Right lobe of liver (tissue), 6 donors: ENCODE measurements around the gene TRAFD1. TPM values are rescaled to one million over a fixed set of nuclear protein-coding genes. Genes with fewer than 3 reads are reported as not detected.

Source experiments
- ATAC-seq, 4 donors: fragments of 200-7000 bp; cut with Tn5 transposase; one replicate each; pipeline ENCODE4 v1.9.1; 2020; ENCODE audit warnings: mild to moderate bottlenecking in 4 of 4, moderate library complexity in 4 of 4
- DNase-seq, 3 donors: peaks; one replicate each; pipeline ENCODE4 v3.0.0-alpha.2; 2020
- H3K27ac ChIP-seq, 3 donors: fragments of 200-600 bp; one replicate each; pipeline ENCODE4 v1.8.0; 2022
- H3K27me3 ChIP-seq, 2 donors: fragments of 200-600 bp; one replicate each; pipeline ENCODE4 v1.8.0; 2022
- H3K36me3 ChIP-seq, 4 donors: fragments of 200-600 bp; sonication (generic) in 1 of 4; one replicate each; pipeline versions ENCODE4 v1.5.1 to v1.8.0; 2017 to 2022; ENCODE audit warnings: control low read depth in 1 of 4
- H3K4me1 ChIP-seq, 4 donors: fragments of 200-600 bp; sonication (generic) in 1 of 4; one replicate each; pipeline versions ENCODE4 v1.5.1 to v1.8.0; 2017 to 2022; ENCODE audit warnings: control low read depth in 1 of 4
- H3K4me3 ChIP-seq, 3 donors: fragments of 200-600 bp; one replicate each; pipeline ENCODE4 v1.8.0; 2022
- H3K9me3 ChIP-seq, 4 donors: fragments of 200-600 bp; sonication (generic) in 1 of 4; one replicate each; pipeline versions ENCODE4 v1.5.1 to v1.8.0; 2017 to 2022; ENCODE audit warnings: control low read depth in 1 of 4
- POLR2A ChIP-seq: fragments of 450-650 bp; IDR thresholded peaks from one replicate; pipeline ENCODE4 v1.6.1; 2017; ENCODE audit warnings: antibody characterized with exemption, mild to moderate bottlenecking
- WGBS: methylation state at CpG from one replicate; pipeline ENCODE4 v1.1.6; 2018; ENCODE audit warnings: low coverage, low lambda C conversion rate; ENCODE audit not compliant: insufficient coverage; ENCODE audit errors: missing lambda C conversion rate; 5-methylcytosine and 5-hydroxymethylcytosine counted together
- intact Hi-C, 2 donors: fragments of 100-400 bp; cut with DNase I; formaldehyde crosslinking; loops; one replicate each; pipeline versions ENCODE4 v1.11.2 to v1.14.1; 2022
- total RNA-seq, 6 experiments: library from RNA; depleted of rRNA in 2 of 6; stranded (reverse); fragments of >200 nt in 2 of 6; fragmentation: NEBNext Ultra II Directional in 3 of 6; extraction: Animal tissue kit (Norgen Biotek cat#: 25700) in 3 of 6; gene quantifications; one replicate each; pipeline versions ENCODE4 v1.1.0 to v1.2.4, GENCODE V29; 2016 to 2023
- TF ChIP-seq, protein P1 (sequence below), 4 donors: fragments of 200-600 bp in 3 of 4; fragments of 450-650 bp in 1 of 4; IDR thresholded peaks; one replicate each; pipeline versions ENCODE4 v1.5.1 to v1.8.0; 2016 to 2022; ENCODE audit warnings: antibody characterized with exemption in 4 of 4, mild to moderate bottlenecking in 2 of 4
- donor health status: DM: no; HTN: yes; CAD: no.
- donor health status: DM: no; HTN: no; CAD: no.
- donor health status: DM: no; HTN: no; CAD: no.
- donor health status: DM: no; HTN: yes; CAD: no.
- donor health status: DM: no; HTN: yes; CAD: no.

TRAFD1 gene
- total RNA-seq, 6 experiments from 2014 or later, result 6.3 to 14.9 (median 10.3) TPM

DNA sequence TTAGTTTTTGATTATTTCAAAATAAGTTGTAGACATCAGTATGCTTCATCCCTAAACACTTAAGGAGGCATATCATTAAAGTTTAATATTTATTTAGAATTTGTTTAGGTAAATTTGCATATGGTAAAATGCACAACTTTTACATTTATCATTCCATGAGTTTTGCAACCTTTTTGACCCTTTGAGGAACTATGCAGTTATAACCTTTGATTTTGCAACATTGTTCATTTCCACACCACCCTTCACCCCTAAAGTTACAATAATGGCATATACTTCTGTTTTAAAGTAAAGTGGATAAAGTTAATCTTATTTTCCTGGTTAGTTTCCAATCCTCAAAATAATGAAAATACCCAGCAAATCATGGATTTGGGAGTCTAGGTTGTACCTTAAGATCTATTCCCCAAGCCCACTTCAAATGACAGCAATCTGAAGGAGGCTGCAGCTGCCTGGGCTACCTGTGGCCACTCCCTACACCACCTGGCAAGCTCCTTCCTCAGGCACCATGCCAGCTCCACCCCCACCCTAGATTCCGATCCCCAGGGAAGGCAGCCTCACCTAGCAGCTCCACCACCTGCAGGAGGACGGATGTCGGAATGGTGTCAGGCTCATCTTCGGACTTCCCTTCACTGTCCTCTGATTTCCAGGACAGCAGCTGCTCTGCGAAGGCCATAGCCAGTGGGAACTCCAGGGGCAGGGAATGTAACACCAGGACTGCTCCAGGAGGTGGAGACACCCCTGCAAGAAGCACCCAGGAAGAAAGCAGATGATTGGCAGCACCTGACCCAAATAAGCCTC is 65.1 kb downstream of the TRAFD1 start:
- DNase-seq (no peak), ATAC-seq (no peak)
- H3K9me3 ChIP-seq, result no peaks in the 10 kb centered on the region
- H3K4me1 ChIP-seq, result peaks cover 0 to 3% (median 0%) of the 10 kb centered on the region in 4 donors
- TF ChIP-seq POLR2A, result no peak
- TF ChIP-seq, protein P1, sequence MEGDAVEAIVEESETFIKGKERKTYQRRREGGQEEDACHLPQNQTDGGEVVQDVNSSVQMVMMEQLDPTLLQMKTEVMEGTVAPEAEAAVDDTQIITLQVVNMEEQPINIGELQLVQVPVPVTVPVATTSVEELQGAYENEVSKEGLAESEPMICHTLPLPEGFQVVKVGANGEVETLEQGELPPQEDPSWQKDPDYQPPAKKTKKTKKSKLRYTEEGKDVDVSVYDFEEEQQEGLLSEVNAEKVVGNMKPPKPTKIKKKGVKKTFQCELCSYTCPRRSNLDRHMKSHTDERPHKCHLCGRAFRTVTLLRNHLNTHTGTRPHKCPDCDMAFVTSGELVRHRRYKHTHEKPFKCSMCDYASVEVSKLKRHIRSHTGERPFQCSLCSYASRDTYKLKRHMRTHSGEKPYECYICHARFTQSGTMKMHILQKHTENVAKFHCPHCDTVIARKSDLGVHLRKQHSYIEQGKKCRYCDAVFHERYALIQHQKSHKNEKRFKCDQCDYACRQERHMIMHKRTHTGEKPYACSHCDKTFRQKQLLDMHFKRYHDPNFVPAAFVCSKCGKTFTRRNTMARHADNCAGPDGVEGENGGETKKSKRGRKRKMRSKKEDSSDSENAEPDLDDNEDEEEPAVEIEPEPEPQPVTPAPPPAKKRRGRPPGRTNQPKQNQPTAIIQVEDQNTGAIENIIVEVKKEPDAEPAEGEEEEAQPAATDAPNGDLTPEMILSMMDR (IDR thresholded peaks at IDR 0.05), result no peak
- H3K36me3 ChIP-seq, result peaks cover 0 to 33% (median under 1%) of the 10 kb centered on the region in 4 donors
- intact Hi-C loops, result loop anchor here (10.0 kb wide), 1 partner anchor 194 kb away; the partner anchor contains the start of gene HECTD4 (in 2 of the 2)
- no peak overlapping the region for H3K4me3 ChIP-seq
- H3K27me3 ChIP-seq, result no peaks in the 10 kb centered on the region
- 50% methylated on average over 1 of the region's 5 CpGs for WGBS
- no peak overlapping the region for H3K27ac ChIP-seq

DNA sequence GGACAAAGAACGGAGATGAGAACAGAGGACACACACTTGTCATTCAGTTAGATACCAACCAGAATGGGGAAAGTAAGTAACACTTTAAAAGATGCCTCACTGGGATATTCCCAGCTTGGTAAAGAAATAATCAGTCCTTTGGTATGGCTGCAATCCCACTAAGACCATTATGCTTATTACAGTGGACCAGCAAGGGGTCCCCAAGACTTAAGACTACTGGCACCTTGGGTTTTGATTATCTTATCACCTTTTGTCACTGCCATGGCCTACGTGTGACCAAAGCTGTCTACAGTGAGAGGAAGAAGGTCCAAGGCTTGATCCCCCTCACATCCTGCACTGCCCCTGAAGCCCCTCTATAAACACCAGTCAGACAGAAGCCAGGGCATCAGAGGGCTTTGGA is 65.8 kb downstream of the TRAFD1 start:
- TF ChIP-seq, protein P1 (IDR thresholded peaks at IDR 0.05), result no peak
- no peak for TF ChIP-seq POLR2A
- intact Hi-C loops, result loop anchor here (10.0 kb wide), 1 partner anchor 194 kb away; the partner anchor contains the start of gene HECTD4 (in 2 of the 2)
- Histone ChIP-seq H3K27me3 (no peaks in the 10 kb centered on the region), H3K27ac (no peak overlapping the region), H3K4me3 (no peak overlapping the region), H3K4me1 (peaks cover 0 to 3% (median 0%) of the 10 kb centered on the region in 4 donors), H3K9me3 (no peaks in the 10 kb centered on the region), H3K36me3 (peaks cover 0 to 33% (median under 1%) of the 10 kb centered on the region in 4 donors)
- no peak for DNase-seq
- WGBS, result 80% methylated on average over 1 of the region's 2 CpGs
- no peak for ATAC-seq

DNA sequence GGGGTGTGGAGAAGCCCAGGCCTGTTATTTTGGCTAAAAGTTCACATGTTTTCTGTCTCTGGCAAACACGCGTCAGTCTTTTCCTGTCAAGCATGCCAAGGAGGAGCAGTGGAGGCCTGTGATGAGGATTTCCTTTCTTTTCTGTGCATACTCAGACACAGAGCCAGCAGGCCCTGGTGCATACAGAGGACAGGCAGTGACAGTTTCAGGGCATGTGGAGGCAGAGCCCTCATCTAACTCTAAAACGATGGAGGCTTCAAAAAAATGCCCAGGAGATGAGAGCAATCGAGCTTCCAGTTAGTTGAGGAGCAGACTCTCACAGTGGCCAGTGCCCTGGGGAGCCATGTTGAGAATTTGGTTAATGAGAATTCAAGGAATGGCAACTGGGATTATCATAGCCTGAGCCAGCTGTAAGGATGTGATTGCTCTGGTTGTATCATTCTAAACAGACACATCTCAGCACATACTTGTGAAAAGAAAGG is 66.5 kb downstream of the TRAFD1 start:
- intact Hi-C loops, result loop anchor here (10.0 kb wide), 1 partner anchor 193 kb away; the partner anchor contains the start of gene HECTD4 (in 2 of the 2)
- TF ChIP-seq, protein P1 (IDR thresholded peaks at IDR 0.05), result no peak
- no peak for TF ChIP-seq POLR2A
- DNase-seq, result no peak
- 69% methylated on average over 4 of the region's 4 CpGs for WGBS
- no peak overlapping the region for H3K4me3 ChIP-seq
- no peak overlapping the region for H3K27ac ChIP-seq
- peak; percentile 42 to 73 (median 54) for ATAC-seq
- H3K27me3 ChIP-seq, result no peaks in the 10 kb centered on the region
- H3K9me3 ChIP-seq, result no peaks in the 10 kb centered on the region
- H3K36me3 ChIP-seq, result peaks cover 0 to 33% (median under 1%) of the 10 kb centered on the region in 4 donors
- H3K4me1 ChIP-seq, result peaks cover 0 to 3% (median 0%) of the 10 kb centered on the region in 4 donors

DNA sequence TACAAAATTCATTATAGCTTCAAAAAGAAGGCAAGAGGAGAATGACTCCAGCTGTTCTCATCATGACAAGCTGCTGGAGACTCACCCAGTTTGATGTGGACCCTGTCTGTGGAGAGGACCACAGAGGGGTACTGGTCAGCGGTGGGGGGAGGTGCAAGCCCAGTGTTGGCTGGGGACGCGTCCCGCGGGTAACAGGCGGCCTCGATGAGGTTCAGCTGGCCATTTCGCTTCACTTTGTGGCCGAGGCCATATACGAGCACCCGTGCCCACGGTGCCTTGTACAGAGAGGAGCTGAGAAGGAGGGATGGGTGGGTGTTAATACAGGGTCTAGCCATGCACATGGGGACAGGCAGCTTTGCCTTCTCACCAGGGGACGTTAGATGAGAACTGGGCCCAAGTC is 67.1 kb downstream of the TRAFD1 start:
- no peak for ATAC-seq
- H3K36me3 ChIP-seq, result peaks cover 0 to 33% (median under 1%) of the 10 kb centered on the region in 4 donors

More for the DNA sequence above, 67.1 kb downstream of the TRAFD1 start:
- Histone ChIP-seq H3K9me3 (no peaks in the 10 kb centered on the region), H3K27ac (no peak overlapping the region), H3K27me3 (no peaks in the 10 kb centered on the region), H3K4me3 (no peak overlapping the region), H3K4me1 (peaks cover 0 to 3% (median 0%) of the 10 kb centered on the region in 4 donors)
- DNase-seq, result no peak
- TF ChIP-seq POLR2A, result no peak
- TF ChIP-seq, protein P1 (IDR thresholded peaks at IDR 0.05), result no peak
- WGBS, result 80% methylated on average over 3 of the region's 13 CpGs
- intact Hi-C loops, result loop anchor here (10.0 kb wide), 1 partner anchor 192 kb away; the partner anchor contains the start of gene HECTD4 (in 2 of the 2)
